ENCODE measurements around the gene AFAP1.

AFAP1 gene

GRCh38 chr4:7709431-7709830, 230.2 kb downstream of the AFAP1 start:
- DNase-seq: no peak

- DNase-seq: no peak
Observed at GRCh38 chr4:7708981-7709380, 230.7 kb downstream of the AFAP1 start.

All from activated CD4-positive, alpha-beta T cell treated with anti-CD3 and anti-CD28 coated beads, Interleukin-2, amount 50 U/mL, for 1 hour (primary cell).